Fibroblast of the aortic adventitia (primary cell): ENCODE measurements around the gene KIF26B. TPM values are rescaled to one million over a fixed set of nuclear protein-coding genes. Genes with fewer than 3 reads are reported as not detected.
A peak's percentile ranks its signal among the peaks of the same experiment; 100 is the strongest.

Experiments used
- DNase-seq: peaks from one replicate; pipeline ENCODE4 v3.0.0-alpha.2; 2010; ENCODE audit warnings: low read depth
- H3K4me3 ChIP-seq: 2 replicates; pipeline ENCODE4 v1.5.1; 2011; ENCODE audit warnings: low read depth, mild to moderate bottlenecking, control low read depth, low read length, moderate library complexity
- CTCF ChIP-seq: IDR thresholded peaks from 2 replicates; pipeline ENCODE4 v1.5.1; 2011; ENCODE audit warnings: mild to moderate bottlenecking, low read length, control low read depth, inconsistent platforms; ENCODE audit not compliant: insufficient read depth
- total RNA-seq: library from RNA; depleted of rRNA; stranded (reverse); fragments of >200 nt; gene quantifications from 2 replicates; pipeline ENCODE4 v1.2.3, GENCODE V29; 2012; ENCODE audit warnings: low replicate concordance

KIF26B gene
- total RNA-seq, 1 donor: 4.6 TPM

GRCh38 chr1:245184779-245185178 is 30.0 kb downstream of the KIF26B start:
- no peak for TF ChIP-seq CTCF
- H3K4me3 ChIP-seq: no peak overlapping the region
- no peak for DNase-seq

- no peak overlapping the region for H3K4me3 ChIP-seq
- DNase-seq: no peak
These were observed 33.6 kb downstream of the KIF26B start for GRCh38 chr1:245188403-245188802.

GRCh38 chr1:245195398-245195797 is 40.6 kb downstream of the KIF26B start:
- no peak for DNase-seq
- TF ChIP-seq CTCF: no peak

More at GRCh38 chr1:245188403-245188802, 33.6 kb downstream of the KIF26B start:
- TF ChIP-seq CTCF: no peak

GRCh38 chr1:245197121-245197520 is 42.3 kb downstream of the KIF26B start:
- no peak for DNase-seq
- H3K4me3 ChIP-seq: no peak overlapping the region
- TF ChIP-seq CTCF: no peak

More at GRCh38 chr1:245195398-245195797, 40.6 kb downstream of the KIF26B start:
- H3K4me3 ChIP-seq: no peak overlapping the region

- H3K4me3 ChIP-seq: peak overlapping the region; percentile 44
- TF ChIP-seq CTCF: no peak
- DNase-seq: peak; percentile 78
These were observed 43.2 kb downstream of the KIF26B start for GRCh38 chr1:245197911-245198379.

GRCh38 chr1:245198748-245199516 is 44.1 kb downstream of the KIF26B start:
- no peak overlapping the region for H3K4me3 ChIP-seq
- no peak for TF ChIP-seq CTCF
- no peak for DNase-seq
